Skin of body (tissue), 3 donors: ENCODE results near the gene S100A8. TPM values are rescaled to one million over a fixed set of nuclear protein-coding genes. Genes with fewer than 3 reads are reported as not detected.
"Not testable (repeated sequence)": the region's sequence is repeated elsewhere in the genome, so short reads cannot be mapped to it uniquely, and the experiment has no call there.

Experiments used
- DNase-seq: peaks from one replicate; lab custom pipeline; 2025; lab: John Stamatoyannopoulos, UW
- small RNA-seq: library from RNA; depleted of rRNA; stranded (forward); fragments of <200 nt; gene quantifications from one replicate; pipeline ENCODE3, GENCODE V24; 2014; ENCODE audit warnings: low replicate concordance
- total RNA-seq: library from RNA; depleted of rRNA; stranded (reverse); fragments of >200 nt; gene quantifications from one replicate; pipeline ENCODE4 v1.2.3, GENCODE V29; 2014

S100A8 gene
- total RNA-seq, 1 donor from 2014 or later, result 337 TPM

DNA sequence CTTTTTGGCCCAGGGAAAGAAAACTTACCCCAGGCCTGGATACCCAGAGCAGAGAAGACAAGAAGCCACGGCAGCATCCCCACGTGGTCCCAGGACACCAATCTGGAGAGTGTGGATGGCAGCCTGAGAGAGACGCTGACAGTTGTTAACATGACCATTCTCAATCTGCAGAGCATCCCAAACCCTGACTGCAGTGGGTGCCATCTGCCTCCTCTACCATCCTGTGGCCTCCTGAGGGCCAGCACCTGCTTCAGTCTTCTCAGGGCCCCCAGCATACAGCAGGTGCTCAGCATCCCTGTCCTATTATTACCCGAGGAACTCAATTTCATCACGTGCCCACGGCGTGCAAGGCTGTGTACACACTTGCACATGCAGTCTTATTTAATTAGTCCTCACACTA, 43.0 kb downstream of the S100A8 start:
- no peak for DNase-seq

- DNase-seq, result not testable (repeated sequence)
Measured at GRCh38 chr1:153347049-153347448, 43.8 kb downstream of the S100A8 start.

- DNase-seq, result no peak
Measured at GRCh38 chr1:153346077-153346723, 44.7 kb downstream of the S100A8 start.

GRCh38 chr1:153345187-153346076, 45.4 kb downstream of the S100A8 start:
- DNase-seq, result no peak

DNA sequence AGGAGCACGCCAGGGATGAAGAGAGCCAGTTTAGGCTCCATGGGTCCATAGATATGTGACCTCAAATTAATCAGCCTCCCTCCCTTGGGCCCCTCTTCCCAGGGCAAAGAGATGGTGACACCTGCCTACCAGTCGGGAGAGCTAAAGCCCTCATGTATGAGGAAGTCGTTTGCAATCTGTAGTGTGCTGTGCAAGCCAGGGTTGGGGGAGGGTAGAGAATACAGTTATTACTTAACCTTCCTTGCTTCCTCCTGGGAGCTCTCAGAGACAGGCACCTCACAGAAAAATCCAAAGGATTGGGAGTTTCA, 46.2 kb downstream of the S100A8 start:
- DNase-seq, result no peak

DNA sequence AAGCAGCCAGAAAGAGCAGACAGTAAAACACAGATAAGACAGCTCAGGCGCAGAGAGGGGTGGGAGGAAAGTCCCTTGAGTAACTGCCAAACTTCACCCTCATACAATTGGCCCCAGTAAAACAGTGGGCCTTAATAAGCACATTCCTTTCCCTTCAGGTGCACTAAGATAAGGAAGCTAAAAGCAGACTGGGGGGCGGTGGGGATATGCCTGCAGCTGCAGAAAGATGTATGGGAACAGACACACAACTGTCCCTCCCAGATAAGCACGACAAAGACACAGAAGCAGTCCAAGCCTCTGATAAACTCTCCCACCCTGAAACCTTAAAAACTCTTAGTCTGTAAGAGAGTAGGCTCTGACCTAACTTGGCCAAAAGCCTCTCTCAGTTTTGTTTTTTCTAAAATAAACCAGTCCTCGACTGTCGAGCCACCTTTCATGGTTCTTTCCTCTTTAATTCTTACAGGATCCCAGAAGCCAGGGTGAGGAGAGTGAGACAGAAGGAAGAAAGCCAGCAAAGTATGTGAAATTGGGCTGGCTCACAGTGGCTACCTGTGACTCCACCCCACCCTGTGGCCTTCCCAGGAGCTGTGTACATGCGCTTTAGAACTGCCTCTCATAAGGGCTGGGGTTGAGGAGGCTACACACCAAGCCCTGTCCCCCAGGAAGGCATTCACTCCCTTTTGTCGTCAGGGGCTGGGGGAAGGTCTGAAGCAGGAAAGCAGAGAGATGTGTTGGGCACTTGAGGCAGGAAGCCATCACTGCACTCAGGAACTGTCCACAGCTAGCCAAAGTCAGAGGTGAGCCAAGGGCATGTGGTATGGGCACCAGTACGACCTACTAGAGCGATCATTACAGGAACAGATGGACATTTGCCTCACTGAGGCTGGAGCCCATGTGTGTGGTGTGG, 46.8 kb downstream of the S100A8 start:
- DNase-seq, result no peak

GRCh38 chr1:153343040-153343681, 47.7 kb downstream of the S100A8 start:
- DNase-seq, result no peak

GRCh38 chr1:153342178-153342577, 48.7 kb downstream of the S100A8 start:
- no peak for DNase-seq

GRCh38 chr1:153341431-153341934, 49.4 kb downstream of the S100A8 start:
- no peak for DNase-seq

- no peak for DNase-seq
Measured at GRCh38 chr1:153340356-153340755, 50.5 kb downstream of the S100A8 start.

Small RNAs within 50 kb of the gene (small RNA-seq; reads per million reads assigned to genes)
- gene S100A15A, result not detected

Other genes with a start within 250 kb of the S100A8 start
- gene SPRR2G, start 240.2 kb downstream of the S100A8 start, total RNA-seq, result 13.6 TPM
- gene LELP1, start 187.6 kb downstream of the S100A8 start, total RNA-seq, result not detected
- gene PRR9, start 173.5 kb downstream of the S100A8 start, total RNA-seq, result 187 TPM
- 39.6 TPM for gene LORICRIN, start 131.4 kb downstream of the S100A8 start, total RNA-seq
- gene PGLYRP3, start 78.1 kb downstream of the S100A8 start, total RNA-seq, result 4.4 TPM
- gene PGLYRP4, start 42.2 kb downstream of the S100A8 start, total RNA-seq, result 4.3 TPM
- 1,024 TPM for gene S100A9, start 33.2 kb downstream of the S100A8 start, total RNA-seq
- gene S100A12, start 15.5 kb downstream of the S100A8 start, total RNA-seq, result 63.8 TPM
- gene S100A7A, start 25.4 kb upstream of the S100A8 start, total RNA-seq, result 0.30 TPM
- 130 TPM for gene S100A7, start 69.6 kb upstream of the S100A8 start, total RNA-seq
- 161 TPM for gene S100A6, start 144.9 kb upstream of the S100A8 start, total RNA-seq
- gene S100A5, start 149.9 kb upstream of the S100A8 start, total RNA-seq, result not detected
- gene S100A4, start 154.7 kb upstream of the S100A8 start, total RNA-seq, result 102 TPM
- gene S100A3, start 158.2 kb upstream of the S100A8 start, total RNA-seq, result 36.0 TPM
- 71.6 TPM for gene S100A2, start 174.8 kb upstream of the S100A8 start, total RNA-seq
- gene S100A16, start 222.1 kb upstream of the S100A8 start, total RNA-seq, result 103 TPM
- gene S100A14, start 225.3 kb upstream of the S100A8 start, total RNA-seq, result 141 TPM
- 17.8 TPM for gene S100A13, start 236.4 kb upstream of the S100A8 start, total RNA-seq
- gene S100A1, start 237.4 kb upstream of the S100A8 start, total RNA-seq, result 5.6 TPM
- gene CHTOP, start 243.0 kb upstream of the S100A8 start, total RNA-seq, result 52.1 TPM